ENCODE measurements around the gene FNBP1L. TPM values are rescaled to one million over a fixed set of nuclear protein-coding genes. Genes with fewer than 3 reads are reported as not detected.
A peak's percentile ranks its signal among the peaks of the same experiment; 100 is the strongest.

Gene FNBP1L
- total RNA-seq, 8 experiments from 2014 or later: 4.8 to 189 (median 125) TPM

- in situ Hi-C loops (cut with MboI; ENCODE audit: low pct_unique_long_range_greater_than_20kb in 2 of 9, low sequenced_read_pairs in 9 of 9, unreplicated experiment in 9 of 9): no loop called here
- no peak overlapping the region for H3K4me3 ChIP-seq
- H3K27ac ChIP-seq: no peak overlapping the region
- no peak for ATAC-seq (replicated peaks in 6 of 8)
- 45 to 100% (median 90%) methylated on average over 1 of the region's 1 CpG; no CpG with 5 or more reads in 1 of the 10 experiments for WGBS, 10 experiments
- H3K4me1 ChIP-seq (replicated peaks in 1 of 2): no peaks in the 10 kb centered on the region
Measured at GRCh38 chr1:93525431-93525830, 77.5 kb downstream of the FNBP1L start.

DNA sequence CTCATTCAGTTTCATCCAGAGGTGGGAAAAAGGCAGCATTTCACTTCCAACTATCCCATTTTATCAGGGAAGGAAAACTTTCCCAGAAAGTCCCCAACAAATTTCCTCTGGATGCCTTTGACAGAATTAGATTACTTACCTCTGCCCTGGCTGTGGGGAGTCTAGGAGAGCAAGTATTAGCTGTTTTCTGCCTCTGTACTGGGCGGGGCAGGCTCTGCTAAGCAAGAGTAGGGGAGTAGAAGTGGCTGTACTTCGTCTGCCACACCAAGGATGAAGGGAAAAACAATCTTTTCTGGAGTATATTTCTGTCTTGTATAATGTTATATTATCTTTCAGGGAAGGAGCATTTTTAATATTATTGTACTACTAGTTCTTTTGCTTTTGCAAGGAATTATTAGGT is 78.5 kb downstream of the FNBP1L start:
- H3K27ac ChIP-seq: no peak overlapping the region
- no peak overlapping the region for H3K4me3 ChIP-seq
- 33 to 100% (median 87%) methylated on average over 1 to 2 of the region's 2 CpGs; no CpG with 5 or more reads in 2 of the 10 experiments for WGBS, 10 experiments
- no peaks in the 10 kb centered on the region for H3K4me1 ChIP-seq (replicated peaks in 1 of 2)
- in situ Hi-C loops (cut with MboI; ENCODE audit: low pct_unique_long_range_greater_than_20kb in 2 of 9, low sequenced_read_pairs in 9 of 9, unreplicated experiment in 9 of 9): no loop called here
- no peak for ATAC-seq (replicated peaks in 6 of 8)

DNA sequence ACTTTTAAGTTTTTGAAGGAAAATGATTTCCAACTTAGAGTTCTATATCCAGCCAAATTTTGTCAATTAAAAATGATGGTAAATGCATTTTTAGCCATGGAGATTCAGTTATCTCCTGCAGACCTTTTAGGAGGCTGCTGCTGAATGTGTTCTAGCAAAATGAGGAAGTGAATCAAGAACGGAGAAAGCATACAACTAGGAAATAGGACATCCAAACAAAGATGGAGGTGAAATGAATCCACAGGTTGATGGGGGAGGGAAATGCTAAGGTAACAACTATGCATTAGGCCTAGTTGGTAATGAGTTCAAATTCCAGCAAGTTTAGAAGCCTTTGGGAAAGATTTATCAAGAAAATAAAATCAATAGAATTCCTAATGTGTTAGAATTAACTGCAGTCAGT is 80.5 kb downstream of the FNBP1L start:
- no peak overlapping the region for H3K27ac ChIP-seq
- 83 to 100% (median 100%) methylated on average over 1 of the region's 1 CpG; no CpG with 5 or more reads in 1 of the 10 experiments for WGBS, 10 experiments
- in situ Hi-C loops (cut with MboI; ENCODE audit: low pct_unique_long_range_greater_than_20kb in 2 of 9, low sequenced_read_pairs in 9 of 9, unreplicated experiment in 9 of 9): no loop called here
- H3K4me1 ChIP-seq (replicated peaks in 1 of 2): no peaks in the 10 kb centered on the region
- no peak for ATAC-seq (replicated peaks in 6 of 8)
- H3K4me3 ChIP-seq: no peak overlapping the region

GRCh38 chr1:93531193-93531592 is 83.3 kb downstream of the FNBP1L start:
- Histone ChIP-seq H3K4me1 (replicated peaks in 1 of 2) (no peaks in the 10 kb centered on the region), H3K4me3 (no peak overlapping the region), H3K27ac (no peak overlapping the region)
- in situ Hi-C loops (cut with MboI; ENCODE audit: low pct_unique_long_range_greater_than_20kb in 2 of 9, low sequenced_read_pairs in 9 of 9, unreplicated experiment in 9 of 9): no loop called here
- WGBS, 10 experiments: 50 to 100% (median 98%) methylated on average over 1 to 2 of the region's 2 CpGs; no CpG with 5 or more reads in 2 of the 10 experiments
- ATAC-seq (replicated peaks in 6 of 8): no peak

GRCh38 chr1:93532780-93533378 is 85.0 kb downstream of the FNBP1L start:
- no peak for ATAC-seq (replicated peaks in 6 of 8)
- in situ Hi-C loops (cut with MboI; ENCODE audit: low pct_unique_long_range_greater_than_20kb in 2 of 9, low sequenced_read_pairs in 9 of 9, unreplicated experiment in 9 of 9): no loop called here
- Histone ChIP-seq H3K4me1 (replicated peaks in 1 of 2) (no peaks in the 10 kb centered on the region), H3K4me3 (no peak overlapping the region), H3K27ac (no peak overlapping the region)
- WGBS, 10 experiments: 87 to 100% (median 96%) methylated on average over 3 of the region's 3 CpGs; no CpG with 5 or more reads in 1 of the 10 experiments

GRCh38 chr1:93533677-93534076 is 85.8 kb downstream of the FNBP1L start:
- H3K27ac ChIP-seq: no peak overlapping the region

GRCh38 chr1:93537396-93537795 is 89.5 kb downstream of the FNBP1L start:
- Histone ChIP-seq H3K4me1 (replicated peaks in 1 of 2) (no peaks in the 10 kb centered on the region), H3K27ac (no peak overlapping the region), H3K4me3 (no peak overlapping the region)
- no peak for ATAC-seq (replicated peaks in 6 of 8)
- in situ Hi-C loops (cut with MboI; ENCODE audit: low pct_unique_long_range_greater_than_20kb in 2 of 9, low sequenced_read_pairs in 9 of 9, unreplicated experiment in 9 of 9): no loop called here

More at GRCh38 chr1:93533677-93534076, 85.8 kb downstream of the FNBP1L start:
- H3K4me1 ChIP-seq (replicated peaks in 1 of 2): no peaks in the 10 kb centered on the region
- ATAC-seq (replicated peaks in 6 of 8): no peak
- in situ Hi-C loops (cut with MboI; ENCODE audit: low pct_unique_long_range_greater_than_20kb in 2 of 9, low sequenced_read_pairs in 9 of 9, unreplicated experiment in 9 of 9): no loop called here
- no peak overlapping the region for H3K4me3 ChIP-seq

DNA sequence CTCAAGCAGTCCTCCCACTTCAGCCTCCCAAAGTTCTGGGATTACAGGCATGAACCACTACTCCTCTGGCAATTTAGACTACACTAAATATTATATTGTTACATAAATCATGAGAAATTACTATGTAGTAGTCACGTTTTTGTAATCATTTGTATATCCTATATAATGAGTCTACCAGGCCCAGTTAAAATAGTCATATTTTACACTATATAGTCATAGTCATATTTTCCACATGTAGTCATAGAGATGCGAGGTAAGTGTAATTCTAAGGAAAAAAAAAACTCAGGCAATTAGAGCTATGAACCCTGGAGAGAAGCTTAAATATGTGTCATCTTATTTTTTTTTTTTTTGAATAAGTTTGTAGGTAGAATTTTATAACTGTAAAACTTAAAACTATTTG is 90.0 kb downstream of the FNBP1L start:
- Histone ChIP-seq H3K4me1 (replicated peaks in 1 of 2) (no peaks in the 10 kb centered on the region), H3K27ac (no peak overlapping the region), H3K4me3 (no peak overlapping the region)
- in situ Hi-C loops (cut with MboI; ENCODE audit: low pct_unique_long_range_greater_than_20kb in 2 of 9, low sequenced_read_pairs in 9 of 9, unreplicated experiment in 9 of 9): no loop called here
- ATAC-seq (replicated peaks in 6 of 8): no peak
- WGBS, 10 experiments: 0 to 100% (median 84%) methylated on average over 1 to 2 of the region's 2 CpGs

GRCh38 chr1:93541045-93541444 is 93.1 kb downstream of the FNBP1L start:
- ATAC-seq (replicated peaks in 6 of 8): no peak
- Histone ChIP-seq H3K4me1 (replicated peaks in 1 of 2) (no peaks in the 10 kb centered on the region), H3K27ac (no peak overlapping the region), H3K4me3 (no peak overlapping the region)
- WGBS, 10 experiments: 58 to 97% (median 85%) methylated on average over 3 to 4 of the region's 4 CpGs
- in situ Hi-C loops (cut with MboI; ENCODE audit: low pct_unique_long_range_greater_than_20kb in 2 of 9, low sequenced_read_pairs in 9 of 9, unreplicated experiment in 9 of 9): no loop called here

- ATAC-seq (replicated peaks in 6 of 8): peak in 2 of 8 experiments; percentile 57 to 70
- Histone ChIP-seq H3K4me3 (no peak overlapping the region), H3K27ac (no peak overlapping the region), H3K4me1 (replicated peaks in 1 of 2) (no peaks in the 10 kb centered on the region)
- in situ Hi-C loops (cut with MboI; ENCODE audit: low pct_unique_long_range_greater_than_20kb in 2 of 9, low sequenced_read_pairs in 9 of 9, unreplicated experiment in 9 of 9): no loop called here
- 14 to 91% (median 78%) methylated on average over 1 of the region's 1 CpG for WGBS, 10 experiments
Measured at GRCh38 chr1:93542398-93542797, 94.5 kb downstream of the FNBP1L start.

DNA sequence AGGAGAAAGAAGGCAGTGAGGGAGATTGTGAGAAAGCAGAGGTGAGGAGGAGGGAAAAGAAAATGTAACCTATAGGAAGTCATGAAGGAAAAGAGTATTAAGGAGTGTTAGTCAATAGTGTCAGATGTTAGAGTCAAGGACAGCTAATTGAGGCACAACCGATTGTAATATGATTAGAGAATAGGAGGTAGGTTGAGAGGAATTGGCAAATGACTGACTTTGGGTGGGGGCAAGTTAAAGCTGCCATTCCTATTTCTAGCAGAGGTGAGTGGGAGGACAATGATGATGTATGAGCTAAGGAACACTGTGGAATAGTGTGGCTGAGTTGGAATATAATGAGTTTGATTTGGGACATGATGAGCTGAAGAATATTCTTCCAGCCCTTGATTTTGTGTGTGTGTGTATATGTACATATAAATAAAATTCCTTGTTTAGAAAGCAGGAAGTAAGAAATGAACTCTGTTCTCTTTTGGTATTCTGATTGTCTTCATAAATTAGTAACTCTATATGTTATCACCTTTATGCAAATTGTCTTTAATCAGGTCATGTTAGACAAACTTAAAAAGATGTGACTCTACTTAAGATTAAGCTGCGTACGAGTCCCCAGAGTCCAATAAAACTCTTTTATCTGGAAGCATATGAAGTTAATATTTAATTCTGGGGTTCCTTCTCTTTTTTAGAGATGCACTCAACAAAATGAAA is 98.4 kb downstream of the FNBP1L start:
- Histone ChIP-seq H3K4me1 (replicated peaks in 1 of 2) (no peaks in the 10 kb centered on the region), H3K4me3 (no peak overlapping the region), H3K27ac (no peak overlapping the region)
- in situ Hi-C loops (cut with MboI; ENCODE audit: low pct_unique_long_range_greater_than_20kb in 2 of 9, low sequenced_read_pairs in 9 of 9, unreplicated experiment in 9 of 9): no loop called here
- ATAC-seq (replicated peaks in 6 of 8): no peak
- 85 to 100% (median 97%) methylated on average over 2 to 3 of the region's 3 CpGs for WGBS, 10 experiments

DNA sequence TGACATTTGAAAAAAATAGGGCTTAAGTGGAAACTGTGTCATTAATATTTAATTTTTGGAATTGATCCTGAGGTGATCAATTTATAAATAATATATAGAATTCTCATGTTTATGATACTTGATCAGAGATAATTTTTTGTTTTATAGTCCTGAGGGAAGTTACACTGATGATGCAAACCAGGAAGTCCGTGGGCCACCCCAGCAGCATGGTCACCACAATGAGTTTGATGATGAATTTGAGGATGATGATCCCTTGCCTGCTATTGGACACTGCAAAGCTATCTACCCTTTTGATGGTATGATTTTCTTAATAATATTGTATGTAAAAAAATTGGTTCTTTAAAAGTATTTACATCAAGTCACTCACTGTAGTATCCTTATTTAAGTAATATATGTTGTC is 101.2 kb downstream of the FNBP1L start:
- Histone ChIP-seq H3K27ac (no peak overlapping the region), H3K4me3 (no peak overlapping the region), H3K4me1 (replicated peaks in 1 of 2) (peaks cover 13 to 19% of the 10 kb centered on the region in 2 donors)
- WGBS, 10 experiments: 82 to 100% (median 94%) methylated on average over 1 of the region's 1 CpG
- ATAC-seq (replicated peaks in 6 of 8): no peak
- in situ Hi-C loops (cut with MboI; ENCODE audit: low pct_unique_long_range_greater_than_20kb in 2 of 9, low sequenced_read_pairs in 9 of 9, unreplicated experiment in 9 of 9): no loop called here

DNA sequence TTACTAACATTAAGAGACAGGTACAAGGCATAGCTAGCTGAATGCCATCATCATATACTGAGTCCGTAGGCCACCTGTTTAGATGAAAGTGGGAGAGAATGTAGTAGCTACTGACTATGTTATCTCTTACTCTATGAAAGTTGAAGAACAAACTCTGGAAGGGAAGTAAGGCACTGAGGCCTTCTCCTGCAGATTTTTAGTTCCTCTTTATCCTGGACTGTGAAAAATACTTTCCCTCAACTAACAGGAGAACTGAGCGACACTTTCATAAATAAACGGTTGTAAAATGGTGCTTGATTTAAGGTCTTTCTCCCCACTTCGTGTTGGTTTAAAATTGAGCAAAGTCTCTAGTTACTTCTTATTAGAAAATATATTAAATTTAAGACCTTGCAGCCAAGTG is 101.9 kb downstream of the FNBP1L start:
- 75 to 100% (median 95%) methylated on average over 2 to 4 of the region's 4 CpGs for WGBS, 10 experiments
- Histone ChIP-seq H3K4me1 (replicated peaks in 1 of 2) (peaks cover 13 to 19% of the 10 kb centered on the region in 2 donors), H3K27ac (no peak overlapping the region), H3K4me3 (no peak overlapping the region)
- ATAC-seq (replicated peaks in 6 of 8): no peak
- in situ Hi-C loops (cut with MboI; ENCODE audit: low pct_unique_long_range_greater_than_20kb in 2 of 9, low sequenced_read_pairs in 9 of 9, unreplicated experiment in 9 of 9): no loop called here

All from motor neuron (in vitro differentiated cells).